GM12875 (cell line): ENCODE data around the gene KRTAP5-1.

Experiments used
- H3K4me3 ChIP-seq: one replicate; pipeline ENCODE4 v1.5.1; 2011; ENCODE audit warnings: low read depth, low read length, control low read depth
- TF ChIP-seq, protein P1 (sequence below): IDR thresholded peaks from 2 replicates; pipeline ENCODE4 v1.5.1; 2011; ENCODE audit warnings: low read depth, mild to moderate bottlenecking, control low read depth, inconsistent platforms, low read length, moderate library complexity, borderline replicate concordance; ENCODE audit not compliant: insufficient read depth

KRTAP5-1 gene

DNA sequence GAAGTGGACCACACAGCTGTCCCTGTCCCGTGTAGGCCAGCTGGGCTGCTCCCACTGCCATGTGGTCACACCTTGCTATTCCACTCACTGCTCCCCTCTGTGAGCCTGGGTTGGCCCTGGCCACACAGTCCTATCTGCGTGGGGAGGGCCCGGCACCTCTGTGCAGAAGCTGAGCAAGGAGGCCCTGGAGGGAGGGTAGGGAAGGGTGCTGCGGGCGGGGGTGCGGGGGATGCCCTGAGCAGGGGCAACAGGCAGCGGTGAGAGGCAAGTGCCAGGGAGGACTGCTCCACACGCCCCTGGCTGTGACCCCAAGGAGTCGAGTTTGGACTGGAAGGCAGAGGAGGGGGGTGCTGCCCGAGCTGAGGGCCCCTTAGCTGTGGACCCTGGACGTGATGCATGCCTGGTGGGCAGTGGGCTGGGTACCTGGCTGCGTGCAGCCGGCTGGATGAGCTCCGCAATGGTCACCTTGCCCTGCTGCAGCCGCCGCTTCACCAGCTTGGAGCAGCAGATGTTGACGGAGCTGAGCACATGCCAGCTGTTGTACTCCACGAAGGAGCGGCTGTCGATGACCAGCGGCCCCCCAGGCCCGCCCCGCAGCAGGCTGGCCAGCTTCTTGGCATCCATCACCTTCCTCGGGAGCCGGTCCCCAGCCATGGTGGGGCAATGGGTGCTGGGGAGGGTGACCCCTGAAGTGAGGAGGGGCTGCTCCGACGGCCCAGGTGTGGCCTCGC lies 19.7 kb downstream of the KRTAP5-1 start:
- H3K4me3 ChIP-seq: no peak overlapping the region
- TF ChIP-seq, protein P1, sequence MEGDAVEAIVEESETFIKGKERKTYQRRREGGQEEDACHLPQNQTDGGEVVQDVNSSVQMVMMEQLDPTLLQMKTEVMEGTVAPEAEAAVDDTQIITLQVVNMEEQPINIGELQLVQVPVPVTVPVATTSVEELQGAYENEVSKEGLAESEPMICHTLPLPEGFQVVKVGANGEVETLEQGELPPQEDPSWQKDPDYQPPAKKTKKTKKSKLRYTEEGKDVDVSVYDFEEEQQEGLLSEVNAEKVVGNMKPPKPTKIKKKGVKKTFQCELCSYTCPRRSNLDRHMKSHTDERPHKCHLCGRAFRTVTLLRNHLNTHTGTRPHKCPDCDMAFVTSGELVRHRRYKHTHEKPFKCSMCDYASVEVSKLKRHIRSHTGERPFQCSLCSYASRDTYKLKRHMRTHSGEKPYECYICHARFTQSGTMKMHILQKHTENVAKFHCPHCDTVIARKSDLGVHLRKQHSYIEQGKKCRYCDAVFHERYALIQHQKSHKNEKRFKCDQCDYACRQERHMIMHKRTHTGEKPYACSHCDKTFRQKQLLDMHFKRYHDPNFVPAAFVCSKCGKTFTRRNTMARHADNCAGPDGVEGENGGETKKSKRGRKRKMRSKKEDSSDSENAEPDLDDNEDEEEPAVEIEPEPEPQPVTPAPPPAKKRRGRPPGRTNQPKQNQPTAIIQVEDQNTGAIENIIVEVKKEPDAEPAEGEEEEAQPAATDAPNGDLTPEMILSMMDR: no peak

DNA sequence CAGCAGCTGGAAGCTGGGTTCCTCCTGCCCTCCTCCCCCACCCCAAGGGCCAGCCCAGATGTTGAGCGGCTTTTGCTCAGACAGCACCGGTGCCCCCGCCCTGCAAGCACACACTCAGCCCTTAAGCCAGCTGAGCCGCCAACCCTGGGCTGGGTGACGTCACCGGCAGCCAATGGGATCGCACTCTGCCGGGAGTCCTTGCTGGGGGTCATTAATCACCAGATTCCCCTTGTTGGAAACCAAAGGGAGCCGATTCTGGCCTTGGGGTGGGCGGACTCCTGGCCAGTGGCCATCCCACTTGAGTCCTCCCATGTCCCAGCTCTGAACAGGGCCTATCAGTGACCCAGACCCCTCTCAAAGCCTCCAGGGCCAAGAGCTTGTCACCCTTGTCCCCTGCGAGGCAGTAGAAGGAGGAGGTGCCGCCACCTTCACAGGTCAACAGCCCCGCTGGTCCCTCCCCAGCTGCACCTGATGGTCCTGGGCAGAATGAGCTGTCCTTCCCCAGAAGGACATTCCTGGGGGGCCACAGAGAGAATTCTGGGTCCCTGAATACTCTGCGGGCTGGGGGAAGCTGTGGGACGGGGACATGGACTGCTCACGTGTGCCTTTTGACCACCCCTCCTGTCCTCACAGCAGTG lies 20.4 kb downstream of the KRTAP5-1 start:
- TF ChIP-seq, protein P1: no peak
- H3K4me3 ChIP-seq: no peak overlapping the region

DNA sequence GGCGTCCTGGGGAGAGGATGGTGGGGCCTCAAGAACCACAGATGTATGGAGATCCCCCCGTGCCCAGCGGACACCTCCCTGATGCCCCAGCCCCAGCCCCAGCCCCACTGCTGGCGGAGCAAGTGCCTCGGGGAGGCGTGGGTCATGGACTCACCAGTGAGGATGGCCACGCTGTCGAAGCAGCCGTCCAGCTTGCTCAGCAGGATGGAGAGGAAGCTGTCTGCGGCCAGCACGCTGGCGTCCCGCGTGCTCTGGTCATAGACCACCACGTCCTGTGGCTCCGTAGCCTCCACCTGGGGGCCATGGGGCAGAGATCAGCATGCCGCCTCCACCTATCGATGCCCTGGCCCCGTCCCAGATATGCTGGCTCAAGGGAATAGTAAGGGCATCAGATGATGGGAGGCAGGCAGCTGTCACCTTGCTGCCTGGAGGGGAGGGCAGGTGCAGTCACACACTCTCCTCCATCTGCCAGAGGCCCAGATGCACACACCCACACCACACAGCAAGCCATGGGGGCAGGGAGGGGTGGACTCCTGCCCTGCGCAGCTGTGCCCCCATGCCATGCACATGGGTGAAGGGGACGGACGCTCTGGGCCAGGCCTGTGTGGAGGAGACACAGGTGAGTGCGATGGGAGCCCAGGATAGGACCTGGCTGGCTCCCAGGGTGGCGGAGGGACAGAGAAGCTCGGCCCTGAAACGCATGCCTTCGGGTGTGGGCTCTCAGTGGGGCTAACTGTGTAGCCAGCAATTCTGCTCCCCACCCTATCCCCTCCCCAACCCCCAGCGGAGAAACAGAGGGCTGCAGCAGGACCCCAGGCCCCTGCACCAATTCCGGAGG lies 21.2 kb downstream of the KRTAP5-1 start:
- no peak overlapping the region for H3K4me3 ChIP-seq
- TF ChIP-seq, protein P1: no peak

DNA sequence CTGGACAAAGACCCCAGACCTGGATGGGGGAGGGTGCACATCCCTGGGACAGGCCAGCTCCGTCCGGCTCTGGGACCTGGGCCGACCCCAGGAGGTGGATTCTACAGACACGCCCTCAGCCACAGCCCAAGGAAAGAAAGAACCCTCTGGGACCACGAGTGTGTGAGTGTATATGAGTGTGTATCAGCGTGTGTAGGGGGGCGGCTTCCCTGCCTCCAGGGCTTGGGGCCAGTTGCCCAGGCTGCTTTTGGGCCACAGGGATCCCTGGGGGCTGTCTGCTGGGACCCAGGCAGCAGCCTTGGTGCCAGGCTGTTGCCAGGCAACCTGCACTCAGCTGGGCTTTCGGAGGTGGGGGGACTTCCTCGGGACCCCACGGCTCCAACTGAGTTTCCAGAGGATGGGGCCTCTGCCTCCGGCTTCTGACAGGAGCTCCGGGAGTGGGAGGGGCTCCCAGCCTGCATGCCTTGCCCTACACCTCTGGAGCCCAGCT lies 21.9 kb downstream of the KRTAP5-1 start:
- H3K4me3 ChIP-seq: no peak overlapping the region
- TF ChIP-seq, protein P1: no peak

DNA sequence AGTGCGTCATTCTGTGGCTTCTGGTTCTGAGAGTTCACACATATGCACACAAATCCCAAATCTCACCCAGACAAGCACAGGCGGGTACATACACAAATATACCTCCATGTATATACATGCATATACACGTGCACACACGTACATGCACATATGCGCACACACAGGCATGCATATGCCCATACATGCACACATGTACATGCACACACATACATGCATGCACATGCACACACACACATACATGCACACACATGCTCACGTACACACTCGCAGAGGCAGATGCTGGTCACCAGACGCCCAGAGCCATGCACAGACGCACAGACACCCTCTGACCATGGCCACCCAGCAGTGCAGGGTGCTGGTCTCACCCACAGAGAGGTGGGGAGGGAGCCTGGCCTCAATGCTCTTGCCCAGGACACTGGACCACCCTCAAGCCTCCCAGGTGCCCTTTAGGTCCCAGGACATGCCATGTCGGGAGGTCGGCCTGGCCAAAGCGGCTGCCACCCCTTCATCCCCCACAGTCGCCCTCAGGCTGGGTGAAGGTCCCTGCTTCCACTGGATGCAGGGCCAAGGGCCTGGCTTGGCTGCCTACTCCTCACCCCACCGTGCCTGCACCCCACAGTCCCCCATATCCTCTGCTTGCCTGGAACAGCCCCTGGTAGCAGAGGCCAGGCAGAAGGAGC lies 22.5 kb downstream of the KRTAP5-1 start:
- TF ChIP-seq, protein P1: no peak

DNA sequence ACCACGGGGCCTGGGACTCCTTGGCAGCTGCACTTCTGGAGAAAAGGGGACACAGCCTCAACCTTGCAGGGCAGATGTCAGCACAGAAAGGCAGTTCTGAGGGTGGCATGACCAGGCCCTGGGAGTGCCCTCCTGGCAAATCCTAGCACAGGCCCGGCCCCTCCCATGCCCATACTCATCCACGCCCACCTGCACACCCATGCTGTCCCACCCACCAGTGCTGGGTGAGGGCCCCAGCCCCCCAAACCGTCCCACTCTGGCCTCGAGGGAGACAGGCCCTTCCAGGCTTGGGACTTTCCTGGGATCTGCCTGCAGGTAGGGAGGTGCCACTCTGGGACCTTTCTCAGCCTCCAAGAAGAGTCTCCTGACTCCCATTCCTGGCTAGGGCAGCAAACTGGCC lies 23.1 kb downstream of the KRTAP5-1 start:
- TF ChIP-seq, protein P1: no peak
- H3K4me3 ChIP-seq: no peak overlapping the region

More for the DNA sequence above, 22.5 kb downstream of the KRTAP5-1 start:
- H3K4me3 ChIP-seq: no peak overlapping the region
